Testis (tissue), 3 donors: ENCODE measurements around the gene PRICKLE4. TPM values are rescaled to one million over a fixed set of nuclear protein-coding genes. Genes with fewer than 3 reads are reported as not detected.

Experiments used
- DNase-seq: peaks from one replicate; pipeline ENCODE4 v3.0.0-alpha.2; 2019
- H3K27ac ChIP-seq, 2 donors: fragments of 200-600 bp; sonication (generic); one replicate each; pipeline ENCODE4 v1.5.1; 2019
- H3K27me3 ChIP-seq: fragments of 200-600 bp; sonication (generic); one replicate; pipeline ENCODE4 v1.5.1; 2019
- H3K36me3 ChIP-seq: fragments of 200-600 bp; sonication (generic); one replicate; pipeline ENCODE4 v1.5.1; 2017; ENCODE audit warnings: low read depth; ENCODE audit errors: missing control alignments
- H3K4me1 ChIP-seq: fragments of 200-600 bp; sonication (generic); one replicate; pipeline ENCODE4 v1.5.1; 2019
- H3K4me3 ChIP-seq, 2 donors: fragments of 200-600 bp; sonication (generic); one replicate each; pipeline ENCODE4 v1.5.1; 2017 to 2019
- H3K9me3 ChIP-seq: fragments of 200-600 bp; sonication (generic); one replicate; pipeline ENCODE4 v1.5.1; 2017
- CTCF ChIP-seq, 3 experiments: fragments of 450-650 bp in 2 of 3; fragments of 200-600 bp in 1 of 3; sonication (generic) in 1 of 3; IDR thresholded peaks; one replicate each; pipeline ENCODE4 v1.5.1; 2016 to 2019; ENCODE audit warnings: antibody characterized with exemption in 3 of 3, mild to moderate bottlenecking in 2 of 3, moderate library complexity in 1 of 3
- POLR2A ChIP-seq: fragments of 450-650 bp; IDR thresholded peaks from one replicate; pipeline ENCODE4 v1.6.1; 2017; ENCODE audit warnings: antibody characterized with exemption, mild to moderate bottlenecking, moderate library complexity
- WGBS, 2 donors: methylation state at CpG; one replicate each; pipeline ENCODE4 v1.1.5; 2018; 5-methylcytosine and 5-hydroxymethylcytosine counted together
- intact Hi-C: fragments of 100-400 bp; cut with DNase I; formaldehyde crosslinking; loops from one replicate; pipeline ENCODE4 v1.15.1; 2023; ENCODE audit warnings: low total_unique reads
- polyA plus RNA-seq: library from polyadenylated mRNA; stranded (reverse); fragments of 350-450 nt; fragmentation: Illumina TruSeq; extraction: RNeasy Lipid Tissue Mini Kit (QIAGEN cat#74804); gene quantifications from one replicate; pipeline ENCODE4 v1.2.3, GENCODE V29; 2014; ENCODE audit warnings: low read depth, low replicate concordance; ENCODE audit not compliant: insufficient read depth
- small RNA-seq, 2 donors: library from RNA; depleted of rRNA; stranded (forward); fragments of <200 nt; gene quantifications; one replicate each; pipeline ENCODE3, GENCODE V24; 2016
- total RNA-seq, 2 donors: library from RNA; depleted of rRNA; stranded (reverse); fragments of >200 nt; gene quantifications; one replicate each; pipeline ENCODE4 v1.2.3, GENCODE V29; 2016

Gene PRICKLE4
- total and polyA plus RNA-seq, 3 donors from 2014 or later = 1.9 to 10.6 TPM; not detected in 1

- no peaks in the 10 kb centered on the region for H3K9me3 ChIP-seq
- intact Hi-C loops = no loop called here
- no peaks in the 10 kb centered on the region for H3K27me3 ChIP-seq
- H3K4me1 ChIP-seq = no peaks in the 10 kb centered on the region
- H3K4me3 ChIP-seq = no peak overlapping the region
- 96 to 100% methylated on average over 2 of the region's 2 CpGs for WGBS, 2 donors
- no peaks in the 10 kb centered on the region for H3K36me3 ChIP-seq
- DNase-seq = no peak
- no peak for TF ChIP-seq CTCF (IDR thresholded peaks at IDR 0.05)
- TF ChIP-seq POLR2A = no peak
- H3K27ac ChIP-seq = no peak overlapping the region
Measured at GRCh38 chr6:41836660-41837052, 56.1 kb downstream of the PRICKLE4 start.

Small RNA genes within 50 kb of the gene (small RNA-seq; reads per million reads assigned to genes)
- gene AL365205.2 (0 reads per million in 2 donors), gene AL365205.3 (0 reads per million in 2 donors), gene RF00393 (0 reads per million in 2 donors)

Other genes with a start within 250 kb of the PRICKLE4 start
- gene FOXP4, start 234.4 kb upstream of the PRICKLE4 start, total RNA-seq = 10 to 100 TPM; 39.7 to 50.2 TPM
- 38.0 TPM for gene FOXP4, start 234.4 kb upstream of the PRICKLE4 start, polyA plus RNA-seq
- gene MDFI, start 142.3 kb upstream of the PRICKLE4 start, total RNA-seq = 10 to 100 TPM; 15.1 to 16.0 TPM
- gene MDFI, start 142.3 kb upstream of the PRICKLE4 start, polyA plus RNA-seq = 12.9 TPM
- gene TFEB, start 45.2 kb upstream of the PRICKLE4 start, total RNA-seq = 1 to 10 TPM; 4.5 to 5.2 TPM
- gene TFEB, start 45.2 kb upstream of the PRICKLE4 start, polyA plus RNA-seq = 6.3 TPM
- 1 to 10 TPM in 1 of 2 donors, not detected in 1; 1.3 TPM for gene PGC, start 33.4 kb upstream of the PRICKLE4 start, total RNA-seq
- gene PGC, start 33.4 kb upstream of the PRICKLE4 start, polyA plus RNA-seq = 0.42 TPM
- 10 to 100 TPM; 33.4 to 34.1 TPM for gene FRS3, start 882 bp upstream of the PRICKLE4 start, total RNA-seq
- gene FRS3, start 882 bp upstream of the PRICKLE4 start, polyA plus RNA-seq = 39.3 TPM
- gene TOMM6, start 6.9 kb downstream of the PRICKLE4 start, total RNA-seq = 100 to 1,000 TPM; 168 to 172 TPM
- 233 TPM for gene TOMM6, start 6.9 kb downstream of the PRICKLE4 start, polyA plus RNA-seq
- gene USP49, start 114.6 kb downstream of the PRICKLE4 start, total RNA-seq = 10 to 100 TPM; 19.7 to 26.3 TPM
- 9.3 TPM for gene USP49, start 114.6 kb downstream of the PRICKLE4 start, polyA plus RNA-seq
- 10 to 100 TPM; 25.1 TPM for gene MED20, start 140.4 kb downstream of the PRICKLE4 start, total RNA-seq
- 15.9 TPM for gene MED20, start 140.4 kb downstream of the PRICKLE4 start, polyA plus RNA-seq
- 10 to 100 TPM; 13.7 to 18.7 TPM for gene BYSL, start 140.7 kb downstream of the PRICKLE4 start, total RNA-seq
- gene BYSL, start 140.7 kb downstream of the PRICKLE4 start, polyA plus RNA-seq = 20.5 TPM
- 10 to 100 TPM; 27.9 to 32.9 TPM for gene CCND3, start 161.0 kb downstream of the PRICKLE4 start, total RNA-seq
- 21.2 TPM for gene CCND3, start 161.0 kb downstream of the PRICKLE4 start, polyA plus RNA-seq